HG03469 (cell line): ENCODE measurements around the gene MGAT4C.

Experiments
- ATAC-seq: cut with Tn5 transposase; IDR thresholded peaks from one replicate; pipeline ENCODE4 v1.9.1; 2021; ENCODE audit warnings: mild to moderate bottlenecking, moderate library complexity, moderate number of reproducible peaks; ENCODE audit not compliant: unreplicated experiment

The MGAT4C gene

GRCh38 chr12:86230516-86231146, 25.6 kb downstream of the MGAT4C start:
- no peak for ATAC-seq

- no peak for ATAC-seq
These were observed 26.4 kb downstream of the MGAT4C start for GRCh38 chr12:86229772-86230171.

- no peak for ATAC-seq
These were observed 27.5 kb downstream of the MGAT4C start for GRCh38 chr12:86228656-86229055.

- ATAC-seq: no peak
These were observed 29.7 kb downstream of the MGAT4C start for GRCh38 chr12:86226481-86226880.

GRCh38 chr12:86216591-86216990, 39.6 kb downstream of the MGAT4C start:
- ATAC-seq: no peak

- ATAC-seq: no peak
These were observed 43.2 kb downstream of the MGAT4C start for GRCh38 chr12:86213012-86213411.

- no peak for ATAC-seq
These were observed 57.3 kb downstream of the MGAT4C start for GRCh38 chr12:86198696-86199444.

- ATAC-seq: no peak
These were observed 59.7 kb downstream of the MGAT4C start for GRCh38 chr12:86196465-86196864.

- ATAC-seq: no peak
These were observed 61.5 kb downstream of the MGAT4C start for GRCh38 chr12:86194721-86195120.

GRCh38 chr12:86193931-86194330, 62.3 kb downstream of the MGAT4C start:
- ATAC-seq: no peak

GRCh38 chr12:86188226-86188625, 68.0 kb downstream of the MGAT4C start:
- no peak for ATAC-seq

- ATAC-seq: no peak
These were observed 69.7 kb downstream of the MGAT4C start for GRCh38 chr12:86186449-86186848.

GRCh38 chr12:86179855-86180254, 76.3 kb downstream of the MGAT4C start:
- ATAC-seq: no peak

- ATAC-seq: no peak
These were observed 82.0 kb downstream of the MGAT4C start for GRCh38 chr12:86174188-86174587.

GRCh38 chr12:86172913-86173443, 83.2 kb downstream of the MGAT4C start:
- ATAC-seq: no peak

GRCh38 chr12:86170051-86170450, 86.1 kb downstream of the MGAT4C start:
- ATAC-seq: no peak

- ATAC-seq: no peak
These were observed 97.2 kb downstream of the MGAT4C start for GRCh38 chr12:86158956-86159355.

GRCh38 chr12:86154620-86155019, 101.6 kb downstream of the MGAT4C start:
- ATAC-seq: no peak

- no peak for ATAC-seq
These were observed 107.6 kb downstream of the MGAT4C start for GRCh38 chr12:86148612-86149011.

GRCh38 chr12:86148071-86148470, 108.1 kb downstream of the MGAT4C start:
- no peak for ATAC-seq

- no peak for ATAC-seq
These were observed 111.0 kb downstream of the MGAT4C start for GRCh38 chr12:86145156-86145555.

- ATAC-seq: no peak
These were observed 113.0 kb downstream of the MGAT4C start for GRCh38 chr12:86143162-86143561.
